Measurements from ENCODE around the gene LIPA.

GRCh38 chr10:89164920-89165319, 86.7 kb downstream of the LIPA start:
- TF ChIP-seq, protein P1, sequence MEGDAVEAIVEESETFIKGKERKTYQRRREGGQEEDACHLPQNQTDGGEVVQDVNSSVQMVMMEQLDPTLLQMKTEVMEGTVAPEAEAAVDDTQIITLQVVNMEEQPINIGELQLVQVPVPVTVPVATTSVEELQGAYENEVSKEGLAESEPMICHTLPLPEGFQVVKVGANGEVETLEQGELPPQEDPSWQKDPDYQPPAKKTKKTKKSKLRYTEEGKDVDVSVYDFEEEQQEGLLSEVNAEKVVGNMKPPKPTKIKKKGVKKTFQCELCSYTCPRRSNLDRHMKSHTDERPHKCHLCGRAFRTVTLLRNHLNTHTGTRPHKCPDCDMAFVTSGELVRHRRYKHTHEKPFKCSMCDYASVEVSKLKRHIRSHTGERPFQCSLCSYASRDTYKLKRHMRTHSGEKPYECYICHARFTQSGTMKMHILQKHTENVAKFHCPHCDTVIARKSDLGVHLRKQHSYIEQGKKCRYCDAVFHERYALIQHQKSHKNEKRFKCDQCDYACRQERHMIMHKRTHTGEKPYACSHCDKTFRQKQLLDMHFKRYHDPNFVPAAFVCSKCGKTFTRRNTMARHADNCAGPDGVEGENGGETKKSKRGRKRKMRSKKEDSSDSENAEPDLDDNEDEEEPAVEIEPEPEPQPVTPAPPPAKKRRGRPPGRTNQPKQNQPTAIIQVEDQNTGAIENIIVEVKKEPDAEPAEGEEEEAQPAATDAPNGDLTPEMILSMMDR (IDR thresholded peaks at IDR 0.05; ENCODE audit: borderline replicate concordance, extremely low read depth, low read length, poor library complexity, severe bottlenecking) = no peak
- TF ChIP-seq EZH2 (IDR thresholded peaks at IDR 0.05; ENCODE audit: borderline replicate concordance, low read depth, low read length, severe bottlenecking) = no peak

Data from DND-41 (cell line).